ENCODE data around the gene ZNF385B. TPM values are rescaled to one million over a fixed set of nuclear protein-coding genes. Genes with fewer than 3 reads are reported as not detected.

The ZNF385B gene
- polyA plus RNA-seq, 1 donor from 2014 or later, result 0.31 TPM

DNA sequence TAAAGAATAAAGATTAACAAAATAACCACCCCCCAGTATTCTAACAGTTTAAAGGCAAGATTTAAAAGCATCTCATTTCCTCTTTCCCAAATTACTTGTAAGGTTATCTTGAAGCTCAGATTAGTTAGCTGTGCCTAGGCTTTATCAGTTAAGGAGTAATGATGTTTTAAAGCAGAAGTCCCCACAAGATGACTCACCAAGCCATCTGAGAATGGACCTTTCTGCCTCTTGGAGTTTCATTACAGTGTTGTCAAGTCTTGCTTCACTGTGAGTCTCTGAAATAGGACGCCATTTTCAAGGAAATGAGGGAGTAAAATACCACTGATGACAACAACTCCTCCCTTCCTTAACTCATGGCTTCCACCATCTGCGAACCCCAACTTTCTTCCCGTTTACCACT lies 35.9 kb downstream of the ZNF385B start:
- Histone ChIP-seq H3K9me2 (ENCODE audit: insufficient read depth, low read length) (no peaks in the 10 kb centered on the region), H3K9me3 (ENCODE audit: low read length) (no peaks in the 10 kb centered on the region), H3K36me3 (ENCODE audit: insufficient read depth, low read length) (no peaks in the 10 kb centered on the region), H3K27me3 (ENCODE audit: insufficient read depth, low read depth, low read length) (no peaks in the 10 kb centered on the region), H3K4me2 (ENCODE audit: low read length) (no peak overlapping the region), H3F3A (ENCODE audit: insufficient read depth, low read length, poor library complexity, severe bottlenecking) (no peaks in the 10 kb centered on the region), H4K20me1 (ENCODE audit: insufficient read depth) (no peaks in the 10 kb centered on the region), H3K79me2 (replicated peaks; ENCODE audit: insufficient read depth, low read length) (no peaks in the 10 kb centered on the region), H3K4me3 (ENCODE audit: low read length) (no peak overlapping the region), H2AFZ (ENCODE audit: low read depth, low read length) (no peak overlapping the region), H3K27ac (ENCODE audit: low read length) (no peak overlapping the region), H3K9ac (ENCODE audit: low read length) (no peak overlapping the region)
- no peak for TF ChIP-seq MXI1 (conservative IDR thresholded peaks at IDR 0.05; ENCODE audit: poor library complexity, severe bottlenecking)
- TF ChIP-seq TAF1 (IDR thresholded peaks at IDR 0.05; ENCODE audit: low read depth), result no peak
- TF ChIP-seq POLR2AphosphoS5 (IDR thresholded peaks at IDR 0.05), result no peak
- TF ChIP-seq EZH2 (IDR thresholded peaks at IDR 0.05; ENCODE audit: borderline replicate concordance, insufficient read depth, low read length, poor library complexity, severe bottlenecking), result no peak
- TF ChIP-seq, protein P1, sequence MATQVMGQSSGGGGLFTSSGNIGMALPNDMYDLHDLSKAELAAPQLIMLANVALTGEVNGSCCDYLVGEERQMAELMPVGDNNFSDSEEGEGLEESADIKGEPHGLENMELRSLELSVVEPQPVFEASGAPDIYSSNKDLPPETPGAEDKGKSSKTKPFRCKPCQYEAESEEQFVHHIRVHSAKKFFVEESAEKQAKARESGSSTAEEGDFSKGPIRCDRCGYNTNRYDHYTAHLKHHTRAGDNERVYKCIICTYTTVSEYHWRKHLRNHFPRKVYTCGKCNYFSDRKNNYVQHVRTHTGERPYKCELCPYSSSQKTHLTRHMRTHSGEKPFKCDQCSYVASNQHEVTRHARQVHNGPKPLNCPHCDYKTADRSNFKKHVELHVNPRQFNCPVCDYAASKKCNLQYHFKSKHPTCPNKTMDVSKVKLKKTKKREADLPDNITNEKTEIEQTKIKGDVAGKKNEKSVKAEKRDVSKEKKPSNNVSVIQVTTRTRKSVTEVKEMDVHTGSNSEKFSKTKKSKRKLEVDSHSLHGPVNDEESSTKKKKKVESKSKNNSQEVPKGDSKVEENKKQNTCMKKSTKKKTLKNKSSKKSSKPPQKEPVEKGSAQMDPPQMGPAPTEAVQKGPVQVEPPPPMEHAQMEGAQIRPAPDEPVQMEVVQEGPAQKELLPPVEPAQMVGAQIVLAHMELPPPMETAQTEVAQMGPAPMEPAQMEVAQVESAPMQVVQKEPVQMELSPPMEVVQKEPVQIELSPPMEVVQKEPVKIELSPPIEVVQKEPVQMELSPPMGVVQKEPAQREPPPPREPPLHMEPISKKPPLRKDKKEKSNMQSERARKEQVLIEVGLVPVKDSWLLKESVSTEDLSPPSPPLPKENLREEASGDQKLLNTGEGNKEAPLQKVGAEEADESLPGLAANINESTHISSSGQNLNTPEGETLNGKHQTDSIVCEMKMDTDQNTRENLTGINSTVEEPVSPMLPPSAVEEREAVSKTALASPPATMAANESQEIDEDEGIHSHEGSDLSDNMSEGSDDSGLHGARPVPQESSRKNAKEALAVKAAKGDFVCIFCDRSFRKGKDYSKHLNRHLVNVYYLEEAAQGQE (IDR thresholded peaks at IDR 0.05; ENCODE audit: borderline replicate concordance), result no peak
- TF ChIP-seq, protein P2, sequence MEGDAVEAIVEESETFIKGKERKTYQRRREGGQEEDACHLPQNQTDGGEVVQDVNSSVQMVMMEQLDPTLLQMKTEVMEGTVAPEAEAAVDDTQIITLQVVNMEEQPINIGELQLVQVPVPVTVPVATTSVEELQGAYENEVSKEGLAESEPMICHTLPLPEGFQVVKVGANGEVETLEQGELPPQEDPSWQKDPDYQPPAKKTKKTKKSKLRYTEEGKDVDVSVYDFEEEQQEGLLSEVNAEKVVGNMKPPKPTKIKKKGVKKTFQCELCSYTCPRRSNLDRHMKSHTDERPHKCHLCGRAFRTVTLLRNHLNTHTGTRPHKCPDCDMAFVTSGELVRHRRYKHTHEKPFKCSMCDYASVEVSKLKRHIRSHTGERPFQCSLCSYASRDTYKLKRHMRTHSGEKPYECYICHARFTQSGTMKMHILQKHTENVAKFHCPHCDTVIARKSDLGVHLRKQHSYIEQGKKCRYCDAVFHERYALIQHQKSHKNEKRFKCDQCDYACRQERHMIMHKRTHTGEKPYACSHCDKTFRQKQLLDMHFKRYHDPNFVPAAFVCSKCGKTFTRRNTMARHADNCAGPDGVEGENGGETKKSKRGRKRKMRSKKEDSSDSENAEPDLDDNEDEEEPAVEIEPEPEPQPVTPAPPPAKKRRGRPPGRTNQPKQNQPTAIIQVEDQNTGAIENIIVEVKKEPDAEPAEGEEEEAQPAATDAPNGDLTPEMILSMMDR (IDR thresholded peaks at IDR 0.05; ENCODE audit: poor library complexity, severe bottlenecking), result no peak
- TF ChIP-seq SMC3 (conservative IDR thresholded peaks at IDR 0.05; ENCODE audit: poor library complexity), result no peak

DNA sequence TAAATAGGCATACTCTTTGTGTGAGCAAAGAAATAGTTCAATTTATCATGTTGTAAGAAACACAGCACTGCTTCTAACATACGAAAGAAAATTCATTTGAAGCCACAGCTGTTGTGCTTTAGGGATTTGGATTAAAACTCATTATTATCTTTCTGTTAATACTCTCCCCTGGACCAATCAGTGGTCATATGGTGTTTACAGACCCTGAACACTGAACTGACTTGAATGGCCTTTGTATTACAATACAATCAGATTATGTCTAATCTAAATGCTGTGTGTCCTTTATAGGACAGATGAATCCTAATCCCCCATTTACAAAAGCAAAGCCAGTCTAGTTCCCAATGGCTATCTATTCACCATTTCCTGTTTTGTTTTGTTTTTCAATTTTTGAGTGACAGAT lies 36.5 kb downstream of the ZNF385B start:
- TF ChIP-seq, protein P2 (IDR thresholded peaks at IDR 0.05; ENCODE audit: poor library complexity, severe bottlenecking), result no peak
- TF ChIP-seq RAD21 (conservative IDR thresholded peaks at IDR 0.05), result no peak
- TF ChIP-seq TAF1 (IDR thresholded peaks at IDR 0.05; ENCODE audit: low read depth), result no peak
- TF ChIP-seq, protein P1 (IDR thresholded peaks at IDR 0.05; ENCODE audit: borderline replicate concordance), result no peak
- no peak for TF ChIP-seq SMC3 (conservative IDR thresholded peaks at IDR 0.05; ENCODE audit: poor library complexity)
- TF ChIP-seq EZH2 (IDR thresholded peaks at IDR 0.05; ENCODE audit: borderline replicate concordance, insufficient read depth, low read length, poor library complexity, severe bottlenecking), result no peak
- TF ChIP-seq POLR2AphosphoS5 (IDR thresholded peaks at IDR 0.05), result no peak
- TF ChIP-seq EP300 (conservative IDR thresholded peaks at IDR 0.05; ENCODE audit: poor library complexity, severe bottlenecking), result no peak
- TF ChIP-seq MXI1 (conservative IDR thresholded peaks at IDR 0.05; ENCODE audit: poor library complexity, severe bottlenecking), result no peak
- Histone ChIP-seq H3K9ac (ENCODE audit: low read length) (no peak overlapping the region), H3K79me2 (replicated peaks; ENCODE audit: insufficient read depth, low read length) (no peaks in the 10 kb centered on the region), H3K27me3 (ENCODE audit: insufficient read depth, low read depth, low read length) (no peaks in the 10 kb centered on the region), H4K20me1 (ENCODE audit: insufficient read depth) (no peaks in the 10 kb centered on the region), H3K27ac (ENCODE audit: low read length) (no peak overlapping the region), H3K4me3 (ENCODE audit: low read length) (no peak overlapping the region), H3K4me2 (ENCODE audit: low read length) (no peak overlapping the region), H3K9me2 (ENCODE audit: insufficient read depth, low read length) (no peaks in the 10 kb centered on the region), H3K9me3 (ENCODE audit: low read length) (no peaks in the 10 kb centered on the region), H3F3A (ENCODE audit: insufficient read depth, low read length, poor library complexity, severe bottlenecking) (no peaks in the 10 kb centered on the region), H2AFZ (ENCODE audit: low read depth, low read length) (no peak overlapping the region), H3K36me3 (ENCODE audit: insufficient read depth, low read length) (no peaks in the 10 kb centered on the region)

Data from neural cell (in vitro differentiated cells).